Neural cell (in vitro differentiated cells): ENCODE measurements around the gene WASF1. TPM values are rescaled to one million over a fixed set of nuclear protein-coding genes. Genes with fewer than 3 reads are reported as not detected.

Experiments
- H2AFZ ChIP-seq: fragments of 200-600, 300-800 bp; sonication (generic), shearing (Covaris generic); 2 replicates; pipeline ENCODE4 v1.6.0; 2014; ENCODE audit warnings: low read depth, mild to moderate bottlenecking, antibody characterized with exemption, low read length, moderate library complexity
- H3F3A ChIP-seq: fragments of 200-600 bp; shearing (Covaris generic); 2 replicates; pipeline ENCODE4 v1.6.1; 2016; ENCODE audit warnings: mild to moderate bottlenecking, moderate library complexity, mixed read lengths, antibody characterized with exemption, low read length; ENCODE audit not compliant: insufficient read depth, poor library complexity, severe bottlenecking
- H3K27ac ChIP-seq: fragments of 200-600, 300-800 bp; sonication (generic), shearing (Covaris generic); 2 replicates; pipeline ENCODE4 v1.5.1; 2014; ENCODE audit warnings: mild to moderate bottlenecking, low read length, moderate library complexity
- H3K27me3 ChIP-seq: fragments of 300-800, 200-600 bp; sonication (generic), shearing (Covaris generic); 2 replicates; pipeline ENCODE4 v1.6.0; 2014; ENCODE audit warnings: mild to moderate bottlenecking, low read depth, low read length, moderate library complexity; ENCODE audit not compliant: insufficient read depth
- H3K36me3 ChIP-seq: fragments of 300-800, 200-600 bp; sonication (generic), shearing (Covaris generic); 2 replicates; pipeline ENCODE4 v1.5.1; 2014; ENCODE audit warnings: mild to moderate bottlenecking, antibody characterized with exemption, low read length, moderate library complexity; ENCODE audit not compliant: insufficient read depth
- H3K4me2 ChIP-seq: fragments of 300-800, 200-600 bp; sonication (generic), shearing (Covaris generic); 2 replicates; pipeline ENCODE4 v1.6.0; 2014; ENCODE audit warnings: mild to moderate bottlenecking, low read length
- H3K4me3 ChIP-seq: fragments of 300-800, 200-600 bp; sonication (generic), shearing (Covaris generic); 2 replicates; pipeline ENCODE4 v1.5.1; 2014; ENCODE audit warnings: mild to moderate bottlenecking, low read length, moderate library complexity
- H3K79me2 ChIP-seq: fragments of 200-600 bp; shearing (Covaris generic); replicated peaks from 2 replicates; pipeline ENCODE4 v1.6.0; 2014; ENCODE audit warnings: mild to moderate bottlenecking, low read length, moderate library complexity; ENCODE audit not compliant: insufficient read depth
- H3K9ac ChIP-seq: fragments of 300-800, 200-600 bp; sonication (generic), shearing (Covaris generic); 2 replicates; pipeline ENCODE4 v1.6.1; 2016; ENCODE audit warnings: mild to moderate bottlenecking, low read length, mixed read lengths
- H3K9me2 ChIP-seq: fragments of 200-600 bp; shearing (Covaris generic); 2 replicates; pipeline ENCODE4 v1.6.1; 2016; ENCODE audit warnings: mild to moderate bottlenecking, low read length, mixed read lengths; ENCODE audit not compliant: insufficient read depth
- H3K9me3 ChIP-seq: fragments of 200-600, 300-800 bp; sonication (generic), shearing (Covaris generic); 2 replicates; pipeline ENCODE4 v1.6.1; 2016; ENCODE audit warnings: mild to moderate bottlenecking, mixed run types, low read length, moderate library complexity, mixed read lengths
- H4K20me1 ChIP-seq: fragments of 200-600 bp; shearing (Covaris generic); 2 replicates; pipeline ENCODE4 v1.6.1; 2016; ENCODE audit warnings: mild to moderate bottlenecking, mixed run types; ENCODE audit not compliant: insufficient read depth
- CTCF ChIP-seq: fragments of 450-650 bp; IDR thresholded peaks from 2 replicates; pipeline ENCODE4 v1.5.1; 2014; ENCODE audit warnings: antibody characterized with exemption, mild to moderate bottlenecking, moderate library complexity; ENCODE audit not compliant: poor library complexity, severe bottlenecking
- EP300 ChIP-seq: fragments of 450-650 bp; conservative IDR thresholded peaks from 2 replicates; pipeline ENCODE4 v1.6.1; 2014; ENCODE audit warnings: antibody characterized with exemption, mild to moderate bottlenecking, moderate library complexity; ENCODE audit not compliant: poor library complexity, severe bottlenecking
- EZH2 ChIP-seq: fragments of 200-600, 300-800 bp; shearing (Covaris generic), sonication (generic); IDR thresholded peaks from 2 replicates; pipeline ENCODE4 v1.6.1; 2014; ENCODE audit warnings: antibody characterized with exemption, low read length, borderline replicate concordance, mild to moderate bottlenecking; ENCODE audit not compliant: insufficient read depth, poor library complexity, severe bottlenecking
- MXI1 ChIP-seq: fragments of 450-650 bp; conservative IDR thresholded peaks from 2 replicates; pipeline ENCODE4 v1.6.1; 2014; ENCODE audit warnings: antibody characterized with exemption, mild to moderate bottlenecking; ENCODE audit not compliant: poor library complexity, severe bottlenecking
- POLR2AphosphoS5 ChIP-seq: IDR thresholded peaks from 2 replicates; pipeline ENCODE4 v1.6.1; 2012
- RAD21 ChIP-seq: fragments of 450-650 bp; conservative IDR thresholded peaks from 2 replicates; pipeline ENCODE4 v1.6.1; 2014; ENCODE audit warnings: antibody characterized with exemption, mild to moderate bottlenecking, moderate library complexity
- REST ChIP-seq: IDR thresholded peaks from 2 replicates; pipeline ENCODE4 v1.6.1; 2012; ENCODE audit warnings: borderline replicate concordance
- SMC3 ChIP-seq: fragments of 450-650 bp; conservative IDR thresholded peaks from 2 replicates; pipeline ENCODE4 v1.6.1; 2014; ENCODE audit warnings: antibody characterized with exemption, mild to moderate bottlenecking, moderate library complexity; ENCODE audit not compliant: poor library complexity
- TAF1 ChIP-seq: IDR thresholded peaks from 2 replicates; pipeline ENCODE4 v1.6.1; 2012; ENCODE audit warnings: low read depth
- polyA plus RNA-seq: library from polyadenylated mRNA; depleted of rRNA; stranded (reverse); fragments of >200 nt; gene quantifications from 2 replicates; pipeline ENCODE4 v1.2.3, GENCODE V29; 2014

The WASF1 gene
- polyA plus RNA-seq, 1 donor from 2014 or later: 89.7 TPM

DNA sequence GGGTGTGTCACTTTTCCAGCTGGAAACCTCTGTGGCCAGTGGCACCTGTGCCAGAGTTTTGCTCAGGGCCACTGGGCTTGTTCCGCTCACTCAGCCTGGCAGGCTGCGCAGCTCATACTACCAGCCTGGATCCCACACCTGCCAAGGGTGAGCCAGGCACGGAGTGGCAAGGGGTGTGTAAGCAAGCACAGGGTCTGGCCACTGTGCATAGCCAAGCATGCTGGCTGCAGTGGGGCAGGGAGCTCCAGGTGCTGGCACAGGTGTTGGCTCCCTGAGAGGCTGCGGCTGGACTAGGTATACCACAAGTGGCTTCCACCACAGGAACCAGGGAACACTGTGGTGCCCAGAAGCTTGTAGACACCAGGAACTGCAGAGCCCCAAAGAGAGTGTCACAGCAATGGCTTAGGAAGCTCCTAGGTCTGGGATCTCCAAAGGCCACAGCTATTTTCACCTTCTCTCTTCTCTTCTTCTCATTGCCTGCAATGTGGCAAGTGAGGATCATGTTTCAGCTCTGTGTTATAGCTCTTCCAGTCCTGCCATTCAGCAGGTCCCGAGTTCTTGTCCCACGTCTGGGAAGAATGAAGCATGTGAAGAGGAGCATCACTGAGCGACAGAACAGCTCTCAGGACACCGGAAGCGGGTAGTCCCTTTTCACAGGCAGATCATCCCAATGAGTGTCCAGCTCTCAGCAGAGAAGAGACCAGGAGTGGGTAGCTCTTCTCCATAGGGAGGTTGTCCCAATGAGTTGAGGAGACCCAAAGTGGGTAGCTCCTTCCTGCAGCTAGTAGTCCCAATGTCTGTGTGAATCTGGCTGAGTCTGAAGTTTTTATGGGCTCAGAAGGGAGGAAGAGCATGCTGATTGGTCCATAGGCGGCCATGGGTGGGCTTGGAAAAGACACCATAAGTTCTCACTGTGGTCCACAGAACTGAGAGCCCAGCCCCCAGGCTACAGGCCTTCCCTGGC is 41.3 kb downstream of the WASF1 start:
- Histone ChIP-seq H4K20me1 (no peaks in the 10 kb centered on the region), H3K27me3 (no peaks in the 10 kb centered on the region), H3K27ac (no peak overlapping the region), H3K4me2 (no peak overlapping the region), H2AFZ (no peak overlapping the region), H3K79me2 (peaks cover 43% of the 10 kb centered on the region), H3K9me3 (no peaks in the 10 kb centered on the region), H3K4me3 (no peak overlapping the region), H3K9me2 (no peaks in the 10 kb centered on the region), H3K36me3 (no peaks in the 10 kb centered on the region), H3K9ac (no peak overlapping the region), H3F3A (no peaks in the 10 kb centered on the region)
- no peak for TF ChIP-seq POLR2AphosphoS5
- no peak for TF ChIP-seq SMC3
- no peak for TF ChIP-seq TAF1
- TF ChIP-seq CTCF: no peak
- TF ChIP-seq MXI1: no peak
- TF ChIP-seq RAD21: no peak
- TF ChIP-seq EZH2: no peak
- TF ChIP-seq EP300: no peak
- TF ChIP-seq REST: no peak

DNA sequence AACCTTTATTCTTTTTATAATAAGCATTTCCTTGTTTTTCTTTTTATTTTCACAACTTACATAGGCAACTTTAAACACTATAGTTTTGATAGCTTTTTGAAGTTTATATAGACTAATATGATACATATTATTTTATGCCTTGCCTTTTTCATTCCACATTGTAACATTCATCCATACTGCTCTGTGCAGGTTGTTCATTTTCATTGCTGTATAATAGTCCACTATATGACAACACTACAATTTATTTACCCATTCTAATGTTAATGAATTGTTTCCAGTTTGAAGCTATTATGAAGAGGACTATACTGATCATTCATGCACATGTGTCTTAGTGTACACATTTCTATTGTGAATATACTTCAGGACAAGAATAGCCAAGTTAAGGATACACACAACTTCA is 49.1 kb downstream of the WASF1 start:
- Histone ChIP-seq H3K4me3 (no peak overlapping the region), H2AFZ (no peak overlapping the region), H3K27ac (no peak overlapping the region), H3K9me3 (no peaks in the 10 kb centered on the region), H3K36me3 (peaks cover 10% of the 10 kb centered on the region), H3K79me2 (peaks cover 40% of the 10 kb centered on the region), H3K9me2 (no peaks in the 10 kb centered on the region), H3K27me3 (no peaks in the 10 kb centered on the region), H3K4me2 (no peak overlapping the region), H3K9ac (no peak overlapping the region), H4K20me1 (no peaks in the 10 kb centered on the region), H3F3A (no peaks in the 10 kb centered on the region)
- no peak for TF ChIP-seq CTCF
- TF ChIP-seq EZH2: no peak
- no peak for TF ChIP-seq EP300
- TF ChIP-seq RAD21: no peak
- TF ChIP-seq MXI1: no peak
- no peak for TF ChIP-seq SMC3
- no peak for TF ChIP-seq REST
- TF ChIP-seq POLR2AphosphoS5: no peak
- no peak for TF ChIP-seq TAF1
